ENCODE measurements around the gene BZW2.
"Not testable (repeated sequence)": the region's sequence is repeated elsewhere in the genome, so short reads cannot be mapped to it uniquely, and the experiment has no call there.

BZW2 gene

DNA sequence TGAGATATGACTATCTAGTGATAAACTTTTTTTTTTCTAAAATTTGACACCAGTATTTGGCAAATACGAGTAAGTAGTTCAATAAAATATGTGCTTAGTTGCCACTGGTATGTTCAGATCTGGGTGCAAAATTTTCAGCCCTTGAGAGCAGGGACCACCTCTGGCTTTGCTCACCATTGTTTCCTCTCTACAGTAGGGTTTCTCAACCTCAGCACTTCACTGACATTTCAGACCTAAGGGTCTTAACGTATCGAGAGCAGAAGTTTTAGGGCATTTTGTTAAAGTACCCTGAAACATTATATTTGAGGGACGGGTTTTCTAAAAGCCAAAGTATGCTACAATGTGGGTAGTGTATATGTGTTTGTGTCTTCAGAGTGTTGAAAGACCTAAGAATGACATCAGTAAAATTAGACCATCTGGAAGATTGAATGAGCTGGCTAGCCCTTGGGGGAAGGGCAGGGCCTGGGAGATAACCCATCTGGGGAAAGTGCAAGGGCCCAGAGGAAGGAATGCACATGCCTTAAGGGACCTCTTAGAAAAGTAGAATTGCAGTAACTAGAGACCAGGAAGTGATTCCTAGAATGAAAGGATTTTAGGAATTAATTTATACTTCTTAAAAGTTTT lies 11.8 kb downstream of the BZW2 start:
- TF ChIP-seq, protein P1, sequence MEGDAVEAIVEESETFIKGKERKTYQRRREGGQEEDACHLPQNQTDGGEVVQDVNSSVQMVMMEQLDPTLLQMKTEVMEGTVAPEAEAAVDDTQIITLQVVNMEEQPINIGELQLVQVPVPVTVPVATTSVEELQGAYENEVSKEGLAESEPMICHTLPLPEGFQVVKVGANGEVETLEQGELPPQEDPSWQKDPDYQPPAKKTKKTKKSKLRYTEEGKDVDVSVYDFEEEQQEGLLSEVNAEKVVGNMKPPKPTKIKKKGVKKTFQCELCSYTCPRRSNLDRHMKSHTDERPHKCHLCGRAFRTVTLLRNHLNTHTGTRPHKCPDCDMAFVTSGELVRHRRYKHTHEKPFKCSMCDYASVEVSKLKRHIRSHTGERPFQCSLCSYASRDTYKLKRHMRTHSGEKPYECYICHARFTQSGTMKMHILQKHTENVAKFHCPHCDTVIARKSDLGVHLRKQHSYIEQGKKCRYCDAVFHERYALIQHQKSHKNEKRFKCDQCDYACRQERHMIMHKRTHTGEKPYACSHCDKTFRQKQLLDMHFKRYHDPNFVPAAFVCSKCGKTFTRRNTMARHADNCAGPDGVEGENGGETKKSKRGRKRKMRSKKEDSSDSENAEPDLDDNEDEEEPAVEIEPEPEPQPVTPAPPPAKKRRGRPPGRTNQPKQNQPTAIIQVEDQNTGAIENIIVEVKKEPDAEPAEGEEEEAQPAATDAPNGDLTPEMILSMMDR (conservative IDR thresholded peaks at IDR 0.05; ENCODE audit: control insufficient read depth, insufficient read depth, low read depth, low read length) = peak; percentile 47
- no peak overlapping the region for H3K4me3 ChIP-seq (ENCODE audit: control insufficient read depth, low read depth, low read length)
- peak; percentile 94 for DNase-seq (ENCODE audit: low read depth)

DNA sequence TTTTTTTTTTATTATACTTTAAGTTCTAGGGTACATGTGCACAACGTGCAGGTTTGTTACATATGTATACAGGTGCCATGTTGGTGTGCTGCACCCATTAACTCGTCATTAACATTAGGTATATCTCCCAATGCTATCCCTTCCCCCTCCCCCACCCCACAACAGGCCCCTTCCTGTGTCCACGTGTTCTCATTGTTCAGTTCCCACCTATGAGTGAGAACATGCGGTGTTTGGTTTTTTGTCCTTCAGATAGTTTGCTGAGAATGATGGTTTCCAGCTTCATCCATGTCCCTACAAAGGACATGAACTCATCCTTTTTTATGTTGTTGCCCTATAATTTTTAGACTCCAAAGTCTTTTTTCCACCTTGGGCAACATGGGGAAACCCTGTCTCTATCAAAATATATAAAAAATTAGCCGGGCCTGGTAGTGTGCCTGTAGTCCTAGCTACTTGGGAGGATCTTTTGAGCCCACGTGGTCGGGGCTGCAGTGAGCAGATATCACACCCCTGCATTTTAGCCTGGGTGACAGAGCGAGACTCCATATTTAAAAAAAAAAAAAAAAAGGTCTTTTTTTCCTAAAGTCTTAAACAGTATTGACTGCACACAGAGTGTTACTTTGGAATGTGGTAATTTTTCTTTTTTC lies 14.0 kb downstream of the BZW2 start:
- not testable (repeated sequence) for DNase-seq (ENCODE audit: low read depth); H3K4me3 ChIP-seq (ENCODE audit: control insufficient read depth, low read depth, low read length)

DNA sequence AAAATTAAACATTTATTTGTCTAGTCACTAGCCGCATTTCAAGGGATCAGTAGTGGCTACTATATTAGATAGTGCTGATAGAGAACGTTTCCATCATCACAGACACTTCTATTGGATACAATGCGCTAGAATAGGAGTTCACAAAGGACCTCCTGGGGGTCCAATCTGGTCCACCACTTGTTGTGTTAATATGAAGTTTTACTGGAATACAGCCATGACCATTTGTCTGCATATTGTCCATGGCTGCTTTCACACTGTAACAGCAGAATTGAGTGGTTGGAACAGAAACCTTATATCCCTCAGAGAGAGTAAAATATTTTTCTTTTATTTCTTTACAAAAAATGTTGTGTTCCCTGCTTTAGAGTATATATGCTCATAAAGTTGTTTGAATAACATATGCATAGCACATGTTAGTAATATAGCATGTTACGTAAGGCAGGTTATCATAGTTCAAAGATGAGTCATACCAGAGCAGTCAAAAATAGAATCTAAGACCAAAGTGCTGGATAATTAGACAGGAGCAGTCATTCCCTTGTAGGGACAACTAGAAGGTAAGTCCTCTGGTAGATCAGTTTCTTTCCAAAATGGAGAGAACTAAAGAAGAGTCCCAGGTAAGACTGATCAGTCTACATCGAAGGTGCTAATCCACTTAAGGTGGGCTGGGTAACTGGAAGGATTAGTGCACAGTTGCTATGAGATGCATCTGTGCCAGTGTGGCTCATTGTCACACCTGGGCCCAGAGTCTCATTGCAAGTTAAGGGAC lies 14.9 kb downstream of the BZW2 start:
- TF ChIP-seq, protein P1 (conservative IDR thresholded peaks at IDR 0.05; ENCODE audit: control insufficient read depth, insufficient read depth, low read depth, low read length) = no peak
- DNase-seq (ENCODE audit: low read depth) = peak; percentile 80
- no peak overlapping the region for H3K4me3 ChIP-seq (ENCODE audit: control insufficient read depth, low read depth, low read length)

DNA sequence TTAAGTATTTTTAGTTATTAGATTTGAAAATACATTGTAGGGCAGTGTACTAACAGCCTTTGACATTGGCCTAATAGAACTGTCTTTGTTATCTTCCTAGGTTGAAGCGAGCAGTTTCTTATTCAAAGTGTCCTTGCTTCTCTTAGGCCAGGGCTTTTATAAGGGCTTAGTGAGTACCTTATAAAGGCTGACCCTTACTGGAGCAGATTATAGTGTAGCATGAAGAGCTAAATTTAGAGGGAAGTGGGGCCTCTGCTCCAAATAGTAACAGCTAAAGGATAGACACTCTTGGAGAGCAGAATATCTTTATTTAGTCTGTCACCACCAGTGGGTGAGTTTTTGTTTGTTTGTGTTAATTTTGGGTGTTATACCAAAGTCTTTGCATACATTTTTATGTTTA lies 15.9 kb downstream of the BZW2 start:
- TF ChIP-seq, protein P1 (conservative IDR thresholded peaks at IDR 0.05; ENCODE audit: control insufficient read depth, insufficient read depth, low read depth, low read length) = no peak
- H3K4me3 ChIP-seq (ENCODE audit: control insufficient read depth, low read depth, low read length) = no peak overlapping the region
- DNase-seq (ENCODE audit: low read depth) = no peak

DNA sequence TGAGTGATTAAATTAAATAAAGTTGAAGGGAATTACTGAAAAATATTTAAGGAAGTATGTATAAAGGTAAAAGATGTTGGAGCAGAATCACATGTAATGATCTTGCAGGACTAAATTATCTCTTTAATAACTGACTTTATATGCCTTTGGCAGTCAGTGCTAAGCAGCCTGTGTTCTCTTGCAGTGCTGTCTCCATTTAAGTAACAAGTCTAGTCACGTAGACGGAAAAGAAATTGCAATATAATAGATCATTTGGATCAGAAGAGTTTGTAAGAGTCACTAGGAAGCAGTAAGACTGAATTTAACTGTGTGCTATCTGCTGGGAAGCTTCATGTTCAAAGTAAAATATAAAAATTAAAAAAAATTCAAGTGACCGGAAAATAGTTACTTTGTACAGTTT lies 21.4 kb downstream of the BZW2 start:
- TF ChIP-seq, protein P1 (conservative IDR thresholded peaks at IDR 0.05; ENCODE audit: control insufficient read depth, insufficient read depth, low read depth, low read length) = no peak
- DNase-seq (ENCODE audit: low read depth) = peak; percentile 30
- no peak overlapping the region for H3K4me3 ChIP-seq (ENCODE audit: control insufficient read depth, low read depth, low read length)

DNA sequence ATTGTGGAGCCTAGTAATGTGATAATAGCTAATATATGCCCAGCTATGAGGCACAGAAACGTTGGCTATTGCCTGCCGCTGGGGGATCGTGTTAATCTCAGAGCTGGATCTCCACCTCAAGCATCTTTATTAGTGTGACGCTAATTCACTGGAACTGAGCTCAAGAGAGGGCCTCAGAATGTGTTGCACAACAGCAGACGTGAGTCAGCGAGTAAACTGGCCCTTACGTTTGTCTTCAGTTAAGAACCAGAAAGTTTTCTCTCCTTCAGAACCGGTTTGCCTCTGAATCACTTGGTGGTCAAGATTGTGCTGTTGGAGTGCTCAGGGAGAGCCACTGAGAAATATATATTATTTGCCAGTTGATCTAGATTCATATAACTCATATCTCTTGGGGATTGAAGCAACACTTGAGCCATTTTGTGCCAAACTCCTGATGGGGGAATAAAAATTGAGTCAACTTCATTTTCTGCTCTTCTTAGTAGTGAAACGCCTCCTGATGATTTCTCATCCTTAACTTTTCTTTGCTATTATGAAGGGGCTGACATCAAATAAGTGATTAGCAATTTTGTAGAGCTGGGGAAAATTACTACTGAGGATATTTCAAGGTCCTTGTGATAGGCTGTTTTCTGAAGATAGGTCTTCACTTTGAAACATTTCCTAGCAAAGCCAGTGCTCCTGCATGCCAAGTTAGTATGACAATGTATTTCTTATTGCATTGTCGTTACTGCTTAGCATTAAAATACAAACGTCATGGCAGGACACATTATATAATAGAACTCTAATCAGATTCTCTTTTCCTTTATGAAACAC lies 22.3 kb downstream of the BZW2 start:
- H3K4me3 ChIP-seq (ENCODE audit: control insufficient read depth, low read depth, low read length) = no peak overlapping the region
- DNase-seq (ENCODE audit: low read depth) = peak; percentile 100
- TF ChIP-seq, protein P1 (conservative IDR thresholded peaks at IDR 0.05; ENCODE audit: control insufficient read depth, insufficient read depth, low read depth, low read length) = peak; percentile 42

Measured in fibroblast of mammary gland (primary cell).